HT-29 (cell line): ENCODE results near the gene RMDN2. TPM values are rescaled to one million over a fixed set of nuclear protein-coding genes. Genes with fewer than 3 reads are reported as not detected.
A peak's percentile ranks its signal among the peaks of the same experiment; 100 is the strongest.

Experiments
- DNase-seq: peaks from one replicate; pipeline ENCODE4 v3.0.0-alpha.2; 2015; ENCODE audit warnings: low spot score
- total RNA-seq: library from RNA; depleted of rRNA; stranded (reverse); fragments of >200 nt; shearing (Covaris generic); gene quantifications from 2 replicates; pipeline ENCODE4 v1.2.3, GENCODE V29; 2014

Gene RMDN2
- total RNA-seq, 1 experiment from 2014 or later = 2.2 TPM

- DNase-seq = peak; percentile 54
Measured at GRCh38 chr2:37897511-37897910, 27.6 kb upstream of the RMDN2 start.

- DNase-seq = no peak
Measured at GRCh38 chr2:37898448-37898847, 26.6 kb upstream of the RMDN2 start.

- DNase-seq = no peak
Measured at GRCh38 chr2:37902991-37903390, 22.1 kb upstream of the RMDN2 start.

- DNase-seq = no peak
Measured at GRCh38 chr2:37904425-37904824, 20.7 kb upstream of the RMDN2 start.

- DNase-seq = no peak
Measured at GRCh38 chr2:37904993-37905392, 20.1 kb upstream of the RMDN2 start.

- no peak for DNase-seq
Measured at GRCh38 chr2:37906131-37906530, 19.0 kb upstream of the RMDN2 start.

GRCh38 chr2:37907501-37908225 is 17.4 kb upstream of the RMDN2 start:
- no peak for DNase-seq

GRCh38 chr2:37911296-37911873 is 13.7 kb upstream of the RMDN2 start:
- DNase-seq = no peak

GRCh38 chr2:37912056-37912455 is 13.0 kb upstream of the RMDN2 start:
- DNase-seq = no peak

GRCh38 chr2:37912616-37913015 is 12.5 kb upstream of the RMDN2 start:
- no peak for DNase-seq

- DNase-seq = no peak
Measured at GRCh38 chr2:37914340-37914739, 10.7 kb upstream of the RMDN2 start.

GRCh38 chr2:37915773-37916172 is 9.3 kb upstream of the RMDN2 start:
- no peak for DNase-seq

- peak; percentile 61 for DNase-seq
Measured at GRCh38 chr2:37916512-37917082, 8.5 kb upstream of the RMDN2 start.

- no peak for DNase-seq
Measured at GRCh38 chr2:37917281-37918228, 7.5 kb upstream of the RMDN2 start.

- peak; percentile 78 for DNase-seq
Measured at GRCh38 chr2:37918742-37919186, 6.3 kb upstream of the RMDN2 start.

GRCh38 chr2:37919631-37920032 is 5.5 kb upstream of the RMDN2 start:
- DNase-seq = no peak

GRCh38 chr2:37920570-37920969 is 4.5 kb upstream of the RMDN2 start:
- no peak for DNase-seq

- no peak for DNase-seq
Measured at GRCh38 chr2:37921781-37922180, 3.3 kb upstream of the RMDN2 start.

GRCh38 chr2:37923308-37924055 is 1.6 kb upstream of the RMDN2 start:
- DNase-seq = no peak

- no peak for DNase-seq
Measured at GRCh38 chr2:37926635-37927034, 1.5 kb downstream of the RMDN2 start.

GRCh38 chr2:37928377-37928776 is 3.3 kb downstream of the RMDN2 start:
- DNase-seq = no peak
